NCI-H446 (cell line): ENCODE measurements around the gene PSG11.
"Not testable (repeated sequence)": the region's sequence is repeated elsewhere in the genome, so short reads cannot be mapped to it uniquely, and the experiment has no call there.

ENCODE experiments used
- DNase-seq, 2 experiments: peaks; one replicate each; lab custom pipeline; 2025; lab: John Stamatoyannopoulos, UW

Gene PSG11

DNA sequence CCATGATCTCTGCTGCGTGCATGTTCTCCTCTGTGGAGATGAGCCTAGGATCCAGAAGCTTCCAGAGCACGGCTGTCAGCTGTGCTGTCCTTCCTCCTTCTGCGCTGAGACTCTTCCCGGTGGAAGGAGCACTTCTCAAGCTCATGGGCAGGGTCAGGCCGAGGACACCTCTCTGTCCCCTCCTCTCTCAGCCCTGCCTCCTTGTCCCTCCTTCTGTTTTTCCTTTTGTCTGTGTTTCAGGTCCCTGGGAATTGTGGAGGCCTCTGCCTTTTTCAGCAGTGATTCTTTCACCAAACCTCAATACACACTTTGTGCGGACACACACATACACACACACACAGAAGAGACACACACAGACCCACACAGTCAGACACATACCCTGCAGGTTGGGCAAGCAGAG lies at the start of gene PSG11:
PSG11 (minus strand) TSS at position 101 of the 400 bp plus-strand sequence; CDS start at position 4, 97 bp downstream.
- DNase-seq = not testable (repeated sequence)

GRCh38 chr19:43062418-43062817 lies 36.1 kb upstream of the PSG11 start:
- DNase-seq = not testable (repeated sequence)

DNA sequence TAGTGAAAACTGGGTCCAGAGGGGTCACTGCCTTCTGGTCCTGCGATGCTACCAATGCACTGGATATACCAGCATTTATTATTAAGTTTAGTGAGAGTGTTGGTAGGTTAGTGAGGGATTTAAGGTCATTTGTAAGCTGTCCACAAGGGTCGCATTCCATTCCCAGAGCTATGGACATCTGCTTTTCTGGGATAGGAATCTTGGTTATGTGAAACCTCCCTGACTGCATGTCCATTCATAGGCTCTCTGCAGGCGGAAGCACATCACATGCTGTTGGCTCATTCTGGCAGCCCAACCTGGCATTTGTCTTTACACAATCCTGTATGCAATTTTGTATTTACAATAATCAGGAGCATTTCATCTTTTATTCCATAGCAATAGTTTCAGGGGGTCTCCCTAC lies 35.1 kb upstream of the PSG11 start:
- DNase-seq = not testable (repeated sequence)

- not testable (repeated sequence) for DNase-seq
Measured at GRCh38 chr19:43060254-43060653, 34.0 kb upstream of the PSG11 start.

GRCh38 chr19:43059482-43059881 lies 33.2 kb upstream of the PSG11 start:
- not testable (repeated sequence) for DNase-seq

DNA sequence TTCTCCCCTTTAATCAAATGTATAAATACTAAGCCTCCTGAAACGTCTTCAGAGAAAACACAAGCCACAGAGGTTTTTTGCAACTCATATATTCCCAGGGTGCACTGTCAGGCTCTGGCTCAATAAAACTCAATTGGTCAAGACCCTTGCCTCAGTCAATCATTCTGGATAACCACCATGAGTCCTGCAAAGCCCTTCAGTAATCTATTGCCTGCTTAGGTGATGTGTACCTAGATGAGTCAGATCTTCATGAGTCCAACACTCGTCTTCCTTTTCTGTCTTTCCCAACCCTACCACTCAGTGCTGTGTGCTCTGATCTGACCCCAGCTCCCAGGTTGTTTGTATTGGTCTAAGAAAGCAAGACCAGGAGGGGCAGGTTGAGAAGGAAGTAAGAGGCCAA lies 32.2 kb upstream of the PSG11 start:
- DNase-seq = not testable (repeated sequence)

GRCh38 chr19:43047966-43048365 lies 21.7 kb upstream of the PSG11 start:
- DNase-seq = not testable (repeated sequence)

GRCh38 chr19:43046578-43046977 lies 20.3 kb upstream of the PSG11 start:
- DNase-seq = not testable (repeated sequence)

- not testable (repeated sequence) for DNase-seq
Measured at GRCh38 chr19:43043492-43044180, 17.4 kb upstream of the PSG11 start.

DNA sequence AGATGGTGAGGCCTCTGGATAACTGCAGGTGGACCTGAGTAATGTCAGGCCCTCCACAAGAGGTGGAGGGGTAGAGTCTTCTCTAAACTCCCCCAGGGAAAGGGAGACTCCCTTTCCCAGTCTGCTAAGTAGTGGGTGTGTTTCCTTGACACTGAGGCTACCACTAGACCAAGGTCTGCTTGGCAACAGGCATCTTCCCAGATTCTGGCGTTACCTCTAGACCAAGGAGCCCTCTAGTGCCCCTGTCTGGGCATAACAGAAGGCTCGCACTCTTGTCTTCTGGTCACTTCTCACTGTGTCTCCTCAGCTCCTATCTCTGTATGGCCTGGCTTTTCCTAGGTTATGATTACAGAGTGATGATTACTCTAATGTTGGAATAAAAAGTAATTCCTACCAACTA lies 5.4 kb upstream of the PSG11 start:
- not testable (repeated sequence) for DNase-seq

DNA sequence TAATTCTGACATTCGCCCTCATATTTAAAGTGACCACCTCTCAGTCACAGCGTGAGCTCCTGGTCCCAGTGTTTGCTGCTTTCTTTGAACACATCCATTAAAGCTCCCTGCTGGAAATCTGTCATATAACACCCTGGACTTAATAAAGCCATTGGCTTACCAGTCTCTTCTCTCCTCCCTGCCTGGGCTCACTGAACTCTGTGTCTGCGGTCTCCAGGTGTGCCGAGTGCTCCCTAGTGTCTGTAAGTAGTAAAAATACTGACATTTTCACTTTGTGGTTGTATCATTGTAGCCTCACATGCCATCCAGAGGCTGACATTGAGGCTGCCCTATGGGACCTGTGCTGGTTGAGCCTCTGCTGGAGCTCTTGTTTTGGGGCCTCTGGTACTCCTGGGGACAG lies 2.6 kb upstream of the PSG11 start:
- no peak for DNase-seq

DNA sequence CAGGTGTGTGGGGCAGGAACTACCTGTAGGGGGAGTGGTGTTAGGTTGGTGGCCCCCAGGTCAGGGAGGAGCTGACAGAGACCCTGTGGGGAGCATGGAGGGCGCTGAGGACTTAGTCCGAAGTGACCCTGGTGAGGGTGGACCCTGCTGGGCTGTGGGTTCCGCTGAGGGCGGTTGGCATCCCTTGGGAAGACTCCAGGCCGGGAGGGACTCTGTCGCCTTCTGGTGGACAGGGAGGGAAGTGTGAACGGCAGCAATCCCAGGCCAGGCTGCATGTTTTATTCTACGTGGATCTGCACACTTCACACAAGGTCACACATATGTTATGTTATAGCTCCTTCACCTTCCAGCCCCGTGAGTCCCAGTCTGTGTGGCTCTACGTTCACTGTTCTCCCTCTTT lies 1.7 kb upstream of the PSG11 start:
- DNase-seq = not testable (repeated sequence)

GRCh38 chr19:43027061-43027460 lies 792 bp upstream of the PSG11 start:
- not testable (repeated sequence) for DNase-seq

DNA sequence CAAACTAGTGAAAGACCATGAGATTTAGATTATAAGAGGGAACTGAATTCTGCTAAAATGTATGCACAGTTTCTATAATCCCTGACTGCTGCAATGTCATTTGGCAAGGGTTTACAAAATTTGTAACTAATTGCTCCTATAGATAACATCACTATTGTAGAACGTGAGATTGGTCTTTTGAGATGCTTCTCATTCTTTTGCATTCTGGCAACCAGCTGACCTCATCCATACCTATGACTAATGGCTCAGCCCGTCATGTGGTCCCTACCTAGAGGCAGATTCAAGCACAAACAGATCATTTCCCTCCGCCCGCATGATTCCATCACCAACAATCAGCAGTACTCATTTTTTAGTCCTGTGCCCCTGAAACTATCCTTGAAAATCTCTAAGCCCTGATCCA lies 4.2 kb downstream of the PSG11 start:
- not testable (repeated sequence) for DNase-seq

DNA sequence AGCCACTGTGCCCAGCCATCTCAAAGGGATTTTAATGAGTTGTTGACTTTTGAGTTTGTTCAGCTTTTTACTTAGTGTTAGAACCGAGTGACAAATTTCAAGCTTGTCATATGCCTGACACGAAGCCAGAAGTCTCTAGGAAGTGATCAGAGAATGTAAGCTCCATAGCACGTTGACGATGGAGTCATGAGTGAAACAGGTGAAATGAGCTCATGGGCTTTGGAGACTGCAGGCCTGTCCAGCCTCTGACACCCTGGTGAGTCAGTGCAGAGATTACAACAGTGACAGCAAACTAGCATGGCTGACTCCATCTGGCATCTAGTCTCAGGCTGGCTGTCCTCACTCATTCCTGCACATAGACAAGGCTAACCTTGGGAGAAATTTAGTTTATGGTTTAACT lies 4.6 kb downstream of the PSG11 start:
- not testable (repeated sequence) for DNase-seq

DNA sequence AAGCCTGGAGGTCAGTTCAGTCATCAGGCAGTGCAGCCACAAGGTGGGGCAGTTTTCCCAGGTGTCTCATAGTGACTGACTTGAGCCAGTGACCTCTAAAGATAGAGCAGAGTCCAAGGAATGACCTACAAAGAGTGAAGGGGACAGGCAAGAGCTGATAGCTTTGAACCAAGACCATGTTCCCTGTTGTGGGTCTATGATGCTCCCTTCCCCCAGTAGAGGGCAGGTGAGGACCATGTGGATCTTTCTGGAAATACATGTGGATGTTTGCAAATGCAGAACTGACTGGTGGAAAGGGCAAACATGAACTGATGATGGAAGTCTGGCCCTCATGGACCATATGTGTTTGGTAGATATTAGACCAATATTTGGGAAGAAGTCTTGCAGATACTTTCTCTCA lies 6.7 kb downstream of the PSG11 start:
- not testable (repeated sequence) for DNase-seq

- not testable (repeated sequence) for DNase-seq
Measured at GRCh38 chr19:43005841-43006240, 20.4 kb downstream of the PSG11 start.

DNA sequence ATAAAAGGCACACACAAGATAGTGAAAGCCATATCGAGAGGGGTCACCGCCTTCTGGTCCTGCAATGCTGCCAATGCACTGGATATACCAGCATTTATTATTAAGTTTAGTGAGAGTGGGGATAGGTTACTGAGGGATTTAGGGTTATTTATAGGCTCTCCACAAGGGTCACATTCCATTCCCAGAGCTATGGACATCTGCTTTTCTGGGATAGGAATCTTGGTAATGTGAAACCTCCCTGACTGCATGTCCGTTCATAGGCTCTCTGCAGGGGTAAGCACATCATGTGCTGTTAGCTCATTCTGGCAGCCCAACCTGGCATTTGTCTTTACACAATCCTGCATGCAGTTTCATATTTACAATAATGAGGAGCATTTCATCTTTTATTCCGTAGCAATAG lies 21.4 kb downstream of the PSG11 start:
- not testable (repeated sequence) for DNase-seq

DNA sequence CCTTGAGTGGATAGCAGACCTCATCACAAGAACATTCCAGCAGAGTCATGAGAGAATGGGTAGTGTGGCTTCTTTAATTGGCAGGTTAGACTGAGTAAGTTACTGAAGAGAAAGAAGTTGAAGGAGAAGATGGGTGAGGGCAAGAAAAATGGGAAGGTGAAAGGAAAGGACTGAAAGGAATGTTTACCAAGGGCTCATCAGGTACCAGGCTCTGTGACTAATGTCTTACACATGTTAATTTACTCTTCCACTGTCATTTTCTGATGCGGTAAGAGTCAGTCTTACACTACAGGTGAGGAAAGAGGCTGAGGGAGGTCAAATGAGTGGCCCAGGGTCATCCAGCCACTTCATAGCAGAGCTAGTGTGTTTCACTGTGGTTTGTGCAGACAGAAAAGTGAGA lies 22.6 kb downstream of the PSG11 start:
- not testable (repeated sequence) for DNase-seq

DNA sequence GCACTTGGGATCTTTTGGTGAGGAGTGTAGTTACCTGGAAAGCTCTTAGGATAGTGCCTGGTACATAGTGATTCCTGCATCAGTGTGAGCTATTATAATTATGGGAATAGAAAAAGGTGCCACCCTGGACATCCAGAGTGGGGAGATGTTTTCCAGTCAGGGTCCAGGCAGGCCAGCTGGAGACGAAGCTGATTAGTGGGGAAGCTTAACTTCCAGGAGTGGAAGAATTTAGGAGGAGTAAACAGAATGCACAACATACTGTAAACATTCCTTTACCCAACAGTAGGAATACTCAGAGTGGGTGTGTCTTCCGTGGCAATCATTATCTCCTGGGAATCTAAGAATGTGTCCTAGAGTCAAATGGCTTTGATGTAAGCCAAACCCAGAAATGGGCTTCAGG lies 23.3 kb downstream of the PSG11 start:
- DNase-seq = not testable (repeated sequence)

DNA sequence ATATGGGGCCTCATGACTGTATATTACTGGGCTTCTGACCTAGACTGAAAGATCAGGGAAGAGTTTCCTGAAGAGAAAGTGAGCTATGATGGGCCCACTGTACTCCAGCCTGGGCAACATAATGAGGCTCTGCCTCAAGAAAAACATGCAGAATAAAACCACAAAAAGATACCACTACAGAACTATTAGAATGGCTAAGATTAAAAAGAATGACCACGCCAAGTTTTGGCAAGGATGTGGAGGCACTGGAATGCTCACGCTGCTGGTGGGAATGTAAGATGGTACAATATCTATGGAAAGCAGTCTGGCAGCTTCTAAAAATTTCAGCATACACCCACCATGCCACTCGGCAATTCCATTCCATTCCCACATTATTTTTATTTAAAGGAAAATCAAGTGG lies 30.1 kb downstream of the PSG11 start:
- not testable (repeated sequence) for DNase-seq

DNA sequence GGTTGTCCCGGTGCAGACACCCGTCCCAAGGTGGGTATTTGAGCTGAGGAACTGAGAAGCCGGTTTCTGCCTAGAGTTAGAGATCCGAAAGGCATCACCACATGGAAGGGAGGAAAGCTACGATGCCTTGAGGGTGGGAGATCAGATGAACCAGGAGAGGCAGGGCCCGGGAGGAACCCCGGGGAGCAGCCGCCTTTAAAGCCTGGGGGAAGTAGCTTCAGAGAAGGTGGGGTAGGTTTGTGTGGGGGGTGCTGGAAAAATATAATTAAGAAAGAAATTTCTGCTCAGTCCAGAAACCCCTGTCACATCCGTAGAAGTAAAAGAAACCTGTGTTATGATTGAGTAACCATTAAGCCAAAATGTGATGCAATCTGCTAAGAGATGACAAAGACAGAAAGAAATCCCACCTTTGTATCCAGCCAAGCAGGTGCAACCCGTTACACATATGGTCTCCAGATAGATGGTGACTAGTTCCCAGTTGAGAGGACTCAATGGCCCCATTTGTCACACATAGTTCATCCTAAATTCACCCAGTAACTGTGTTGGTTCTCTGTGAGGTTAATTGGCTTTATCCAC lies 34.2 kb downstream of the PSG11 start:
- not testable (repeated sequence) for DNase-seq

DNA sequence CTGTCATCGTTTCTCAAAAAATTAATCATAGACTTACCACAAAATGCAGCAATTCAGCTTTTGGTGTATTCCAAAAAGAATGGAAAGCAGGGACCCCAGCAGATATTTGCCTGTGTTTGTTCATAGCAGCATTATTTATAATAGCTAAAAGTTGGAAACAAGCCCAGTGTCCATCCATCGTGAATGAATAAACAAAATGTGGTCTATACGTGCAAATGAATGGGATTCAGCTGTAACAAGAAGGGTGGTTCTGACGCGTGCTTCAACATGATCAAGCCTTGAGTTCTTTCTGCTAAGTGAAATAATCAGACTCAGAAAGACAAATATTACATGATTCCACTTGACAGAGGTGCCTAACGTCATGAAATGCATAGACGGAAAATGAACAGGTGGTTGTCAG lies 36.4 kb downstream of the PSG11 start:
- no peak for DNase-seq

- not testable (repeated sequence) for DNase-seq
Measured at GRCh38 chr19:42989186-42989585, 37.1 kb downstream of the PSG11 start.
